CD4-positive, alpha-beta T cell treated with Interleukin-21 for 1 hour (primary cell): ENCODE measurements around the gene VSIG10L2.
"Not testable (repeated sequence)": the region's sequence is repeated elsewhere in the genome, so short reads cannot be mapped to it uniquely, and the experiment has no call there.

Experiments used
- DNase-seq: peaks from one replicate; pipeline ENCODE4 v3.0.0-alpha.2; 2020

The VSIG10L2 gene

DNA sequence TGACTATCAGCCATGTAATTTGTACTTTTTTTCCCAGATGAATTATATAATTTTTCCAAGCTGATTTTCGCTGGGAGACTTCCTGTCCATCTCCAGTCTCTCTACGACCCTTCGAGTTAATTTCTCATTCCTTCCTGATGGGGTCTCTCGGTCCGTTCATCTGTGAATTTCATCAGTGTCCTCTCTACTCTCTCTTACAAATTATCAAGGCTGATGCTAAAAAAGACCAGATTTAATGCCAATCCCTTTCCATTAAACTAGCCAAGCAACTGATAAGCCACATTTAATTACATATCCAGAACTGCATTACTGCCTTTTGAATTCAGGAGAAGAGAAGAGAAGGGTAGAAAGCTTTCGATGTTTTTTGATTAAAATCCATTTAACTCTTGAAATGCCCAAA lies 25.8 kb downstream of the VSIG10L2 start:
- no peak for DNase-seq

- DNase-seq = no peak
Observed at GRCh38 chr11:125974284-125974683, 28.4 kb downstream of the VSIG10L2 start.

GRCh38 chr11:125975634-125976033 lies 29.8 kb downstream of the VSIG10L2 start:
- DNase-seq = no peak

DNA sequence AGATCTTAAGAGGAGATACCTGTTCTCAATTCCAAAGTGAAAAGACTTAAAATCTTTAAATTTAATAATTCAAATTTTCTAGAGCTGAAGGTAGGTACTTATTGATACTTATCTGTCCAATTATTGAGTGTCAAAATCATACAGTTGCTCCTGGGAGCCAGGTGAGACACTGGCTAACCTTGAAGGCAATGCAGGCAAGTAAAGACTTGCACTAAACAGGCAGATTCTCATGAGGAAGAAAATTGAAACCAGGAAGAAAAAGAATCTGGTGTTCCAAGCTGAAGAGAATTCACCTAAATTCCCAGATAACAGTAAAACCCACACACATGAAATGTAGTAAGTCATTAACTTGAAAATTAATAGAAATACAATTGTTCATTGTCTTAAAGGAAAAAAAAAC lies 30.3 kb downstream of the VSIG10L2 start:
- DNase-seq = no peak

- DNase-seq = no peak
Observed at GRCh38 chr11:125977333-125977732, 31.5 kb downstream of the VSIG10L2 start.

- DNase-seq = no peak
Observed at GRCh38 chr11:125978181-125978716, 32.4 kb downstream of the VSIG10L2 start.

DNA sequence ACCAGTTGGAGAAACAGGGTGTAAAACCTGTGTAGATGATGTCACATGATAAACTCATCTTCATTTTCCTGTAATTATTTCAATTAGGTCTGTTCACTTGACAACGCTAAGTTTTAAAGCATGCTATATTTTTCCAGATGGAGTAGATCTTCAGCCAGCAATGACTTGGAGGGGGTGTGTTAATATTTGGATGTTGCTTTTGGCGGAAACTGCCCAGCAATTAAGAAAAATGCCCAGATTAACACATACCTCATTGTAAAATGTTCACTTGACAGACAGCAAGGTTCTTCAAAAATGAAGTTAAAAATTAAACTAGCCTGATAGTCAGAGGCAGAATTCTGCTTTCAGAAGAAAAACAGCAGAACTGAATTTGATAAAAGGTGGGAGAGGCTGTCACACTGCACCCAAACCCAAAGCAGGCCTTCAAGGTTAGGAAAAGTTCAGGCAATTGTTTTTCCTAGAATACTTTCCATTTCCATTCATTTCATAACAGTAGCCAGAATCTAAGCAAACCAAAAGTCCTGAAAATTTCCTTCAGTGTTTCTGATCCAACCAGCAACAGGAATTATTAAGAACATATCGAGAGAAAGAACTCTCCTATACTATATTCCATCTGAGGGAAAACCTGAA lies 33.0 kb downstream of the VSIG10L2 start:
- DNase-seq = no peak

DNA sequence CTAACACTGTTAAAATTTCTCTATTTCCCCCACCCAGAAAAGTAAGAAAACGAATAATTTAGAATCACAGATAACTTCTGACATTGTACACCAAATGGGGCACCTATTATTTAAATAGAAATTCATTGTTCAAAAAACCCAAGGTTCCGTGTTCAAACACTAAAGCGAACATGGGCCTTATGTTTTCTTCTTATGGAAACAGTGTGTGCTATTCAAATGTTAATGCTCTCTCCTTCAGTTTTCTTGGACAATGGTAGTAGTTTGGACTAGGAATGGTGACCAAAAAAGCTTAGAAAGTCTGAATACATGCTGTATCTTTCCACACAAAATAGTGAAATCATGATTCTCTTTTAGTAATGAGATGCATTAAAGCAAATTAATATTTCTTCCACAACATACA lies 33.7 kb downstream of the VSIG10L2 start:
- DNase-seq = no peak

DNA sequence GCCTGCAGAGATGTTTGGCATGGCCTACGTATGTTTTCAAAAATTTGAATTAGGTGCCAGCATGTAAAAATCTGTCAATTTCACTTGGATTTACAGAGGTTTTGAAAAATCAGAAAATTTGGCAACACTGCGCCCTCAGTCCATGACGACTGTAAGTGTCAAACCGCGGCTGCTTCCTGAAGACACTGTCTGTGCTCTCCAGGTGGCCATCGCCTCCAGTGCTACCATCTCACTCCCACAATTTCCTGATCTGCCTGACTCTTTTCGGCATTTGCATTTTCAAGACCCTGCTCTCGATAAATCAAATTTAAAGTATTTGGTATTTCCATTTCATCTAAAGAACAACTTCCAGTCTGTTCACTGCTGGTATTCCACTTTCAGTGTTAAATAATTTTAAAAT lies 34.6 kb downstream of the VSIG10L2 start:
- DNase-seq = no peak

DNA sequence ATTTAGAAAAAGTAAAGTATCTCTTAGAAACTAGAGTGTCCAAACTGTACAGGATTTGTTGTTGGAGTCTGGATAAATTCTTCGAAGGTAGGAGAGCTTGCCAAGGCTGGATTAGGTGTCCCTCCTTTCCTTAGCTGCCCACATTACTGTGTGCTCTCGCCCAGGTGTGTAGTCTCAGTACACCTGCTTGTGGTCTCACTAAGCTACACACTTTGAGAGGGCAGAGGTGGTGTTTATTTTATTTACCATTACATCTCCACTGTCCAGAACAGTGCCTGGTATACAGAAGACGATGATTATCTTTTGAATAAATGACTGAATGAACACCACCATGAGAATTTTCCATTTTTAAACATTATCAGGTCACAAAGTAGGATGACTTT lies 36.5 kb downstream of the VSIG10L2 start:
- no peak for DNase-seq

- DNase-seq = not testable (repeated sequence)
Observed at GRCh38 chr11:125985956-125986355, 40.1 kb downstream of the VSIG10L2 start.

- no peak for DNase-seq
Observed at GRCh38 chr11:125987066-125987641, 41.3 kb downstream of the VSIG10L2 start.

DNA sequence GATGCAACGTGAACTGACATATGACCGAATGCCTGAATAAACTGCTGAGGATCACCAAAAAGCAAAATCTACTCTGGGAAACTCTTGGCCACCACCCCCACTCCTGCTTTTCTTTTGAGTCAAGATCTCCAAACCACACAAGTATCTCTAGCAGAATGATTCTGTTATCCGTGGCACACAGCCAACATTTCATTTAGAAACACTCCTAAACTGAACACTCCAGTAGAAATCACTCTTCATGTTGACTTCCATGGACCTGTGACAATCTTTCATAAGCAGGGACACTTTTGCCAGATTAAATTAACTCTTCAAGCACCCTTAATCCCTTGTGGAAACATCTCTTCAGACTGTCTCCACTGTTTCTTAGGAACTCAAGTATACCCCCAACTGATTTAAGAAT lies 44.4 kb downstream of the VSIG10L2 start:
- DNase-seq = no peak

GRCh38 chr11:125992893-125993292 lies 47.0 kb downstream of the VSIG10L2 start:
- no peak for DNase-seq

DNA sequence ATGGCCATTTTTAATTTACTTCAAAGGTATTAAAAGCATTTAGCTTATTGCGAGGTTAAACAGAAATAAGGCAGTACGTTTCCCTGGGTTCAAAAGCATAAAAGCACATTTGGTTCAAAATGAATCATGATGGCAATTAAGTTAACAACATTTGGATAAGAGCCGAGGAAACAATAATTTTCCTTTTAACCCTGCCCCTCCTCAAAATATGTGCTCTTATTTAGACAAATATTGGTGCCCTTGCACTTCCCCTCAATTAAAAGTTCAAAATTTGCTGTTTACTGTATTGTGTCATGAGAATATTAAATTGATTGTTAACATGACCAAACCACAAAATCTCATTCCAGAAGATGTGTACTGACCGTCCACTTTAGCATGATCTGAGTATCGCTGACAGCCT lies 48.7 kb downstream of the VSIG10L2 start:
- DNase-seq = no peak

- DNase-seq = no peak
Observed at GRCh38 chr11:125995313-125995712, 49.5 kb downstream of the VSIG10L2 start.

DNA sequence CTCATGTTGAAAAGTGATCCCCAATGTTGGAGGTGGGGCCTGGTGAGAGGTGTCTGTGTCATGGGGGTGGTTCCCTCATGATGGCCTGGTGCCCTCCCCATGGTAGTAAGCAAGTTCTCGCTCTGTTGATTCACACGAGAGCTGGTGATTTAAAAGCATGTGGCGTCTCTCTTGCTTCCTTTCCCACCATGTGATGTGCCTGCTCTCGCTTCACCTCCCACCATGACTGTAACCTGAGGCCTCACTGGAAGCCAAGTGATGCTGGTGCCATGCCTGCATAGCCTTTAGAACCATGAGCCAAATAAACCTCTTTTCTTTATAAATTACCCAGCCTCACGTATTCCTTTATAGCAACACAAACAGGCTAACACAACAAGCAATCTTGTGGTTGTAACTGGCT lies 52.4 kb downstream of the VSIG10L2 start:
- no peak for DNase-seq

DNA sequence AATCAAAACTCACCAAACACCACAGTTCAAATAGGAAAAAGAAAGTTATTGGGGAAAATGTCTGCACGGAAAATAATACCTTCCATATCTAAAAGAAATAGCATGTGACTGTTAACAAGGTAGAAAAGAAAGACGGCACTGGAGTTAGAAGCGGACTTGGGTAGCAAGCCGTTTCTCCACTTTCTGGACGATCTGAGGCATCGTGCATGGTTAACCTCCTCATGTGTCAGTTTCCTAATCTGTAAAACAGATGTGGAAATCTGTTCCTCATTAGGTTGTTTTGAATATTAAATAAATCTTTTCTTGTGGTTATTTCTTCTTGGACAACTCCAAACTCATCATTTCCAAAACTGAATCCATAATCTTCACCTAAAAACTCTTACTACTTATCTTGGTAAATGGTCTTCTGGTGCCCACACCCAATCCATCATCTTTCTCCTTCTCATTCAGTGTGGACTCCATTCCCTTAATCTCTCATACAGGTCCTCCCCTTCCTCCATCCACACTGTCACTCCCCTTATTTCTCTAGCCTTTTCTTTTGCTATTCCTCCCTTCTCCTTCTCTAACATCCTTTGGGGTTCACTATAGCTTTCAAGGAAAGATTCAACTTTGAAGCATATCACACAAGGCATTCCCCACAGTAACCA lies 53.5 kb downstream of the VSIG10L2 start:
- DNase-seq = no peak

DNA sequence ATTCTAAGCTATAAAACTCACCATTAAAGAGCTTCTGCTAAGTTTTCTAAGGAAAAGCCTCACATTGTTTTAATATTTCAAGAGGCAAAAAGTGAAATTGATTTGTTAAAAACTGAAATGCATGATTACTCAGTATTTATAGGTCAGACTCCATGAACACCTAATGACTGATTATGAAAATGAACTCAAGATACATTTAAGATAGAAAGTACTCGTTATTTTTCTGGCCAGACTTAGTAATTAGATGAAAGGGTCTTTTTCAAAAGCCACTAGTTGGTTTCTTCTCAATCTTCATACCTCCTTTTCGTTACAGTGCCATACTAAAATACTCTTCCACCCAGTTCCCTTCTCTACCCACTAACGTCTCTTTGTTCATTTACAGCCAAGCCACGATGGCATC lies 56.3 kb downstream of the VSIG10L2 start:
- no peak for DNase-seq
